ENCODE data around the gene AIG1.
A peak's percentile ranks its signal among the peaks of the same experiment; 100 is the strongest.
"Not testable (repeated sequence)": the region's sequence is repeated elsewhere in the genome, so short reads cannot be mapped to it uniquely, and the experiment has no call there.

AIG1 gene

DNA sequence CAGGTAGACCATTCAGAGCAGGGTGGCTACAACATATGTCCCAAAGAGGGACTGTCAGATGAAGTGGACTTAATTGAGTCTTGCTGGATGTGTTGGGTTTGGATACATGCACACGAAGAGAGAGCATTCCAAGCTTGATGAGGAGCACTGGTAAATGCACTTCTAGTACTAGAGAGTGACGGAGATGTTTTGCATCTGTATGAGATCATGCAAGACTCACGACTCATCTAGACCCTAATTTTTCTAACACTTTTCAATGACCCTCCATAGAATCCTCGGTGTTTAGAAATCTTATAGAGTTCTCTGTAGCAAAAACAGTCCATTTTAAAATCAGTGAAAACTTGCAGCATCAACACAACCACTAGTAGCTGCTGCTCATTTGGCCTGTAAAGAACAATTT is 4.8 kb upstream of the AIG1 start:
- no peak for DNase-seq

DNA sequence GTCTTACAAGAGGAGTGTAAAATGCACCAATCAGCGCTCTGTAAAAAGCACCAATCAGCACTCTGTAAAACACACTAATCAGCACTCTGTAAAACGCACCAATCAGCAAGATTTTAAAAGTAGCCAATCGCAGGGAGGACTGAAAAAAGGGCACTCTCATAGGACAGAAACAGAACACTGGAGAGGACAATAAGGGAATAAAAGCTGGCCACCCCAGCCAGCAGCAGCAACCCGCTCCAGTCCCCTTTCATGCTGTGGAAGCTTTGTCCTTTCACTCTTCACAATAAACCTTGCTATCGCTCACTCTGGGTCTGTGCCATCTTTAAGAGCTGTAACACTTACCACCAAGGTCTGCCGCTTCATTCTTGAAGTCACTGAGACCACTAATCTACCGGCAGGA is 1.7 kb upstream of the AIG1 start:
- DNase-seq, result peak in 12 of 56 donors; percentile 2 to 37 (median 14)

DNA sequence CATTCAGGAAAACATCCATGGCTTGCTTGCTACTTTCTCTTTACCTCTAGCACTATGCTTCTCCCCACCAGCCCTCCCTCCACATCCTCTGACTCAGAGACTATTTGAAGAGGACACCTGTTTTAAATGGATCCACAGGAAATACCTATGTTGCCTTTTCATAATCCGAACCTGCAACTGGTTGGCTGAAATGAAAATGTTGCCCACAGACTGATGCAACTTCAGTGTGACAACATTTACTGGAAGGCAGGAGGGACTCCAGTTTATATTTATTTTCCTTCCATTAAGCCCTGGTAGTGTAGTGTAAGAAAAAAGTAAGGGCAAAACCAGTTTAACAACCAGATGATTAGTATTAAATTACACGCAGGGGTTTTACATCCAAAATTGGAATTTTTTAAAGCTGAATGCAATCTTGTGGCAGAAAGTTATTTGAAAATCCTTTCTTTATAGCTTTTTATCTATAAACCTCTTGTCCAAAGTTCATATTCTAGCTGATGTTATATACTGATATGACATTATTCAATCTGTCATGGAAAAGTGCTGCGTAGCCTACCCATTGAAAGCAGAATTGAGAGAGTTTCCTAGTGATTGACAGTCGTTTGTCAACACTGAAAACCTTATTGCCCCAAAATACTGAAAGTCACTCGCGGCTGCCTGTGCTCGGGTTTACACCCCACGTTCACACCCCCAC is 881 bp upstream of the AIG1 start:
- peak in 3 of 56 donors; percentile 1 to 23 (median 5) for DNase-seq

DNA sequence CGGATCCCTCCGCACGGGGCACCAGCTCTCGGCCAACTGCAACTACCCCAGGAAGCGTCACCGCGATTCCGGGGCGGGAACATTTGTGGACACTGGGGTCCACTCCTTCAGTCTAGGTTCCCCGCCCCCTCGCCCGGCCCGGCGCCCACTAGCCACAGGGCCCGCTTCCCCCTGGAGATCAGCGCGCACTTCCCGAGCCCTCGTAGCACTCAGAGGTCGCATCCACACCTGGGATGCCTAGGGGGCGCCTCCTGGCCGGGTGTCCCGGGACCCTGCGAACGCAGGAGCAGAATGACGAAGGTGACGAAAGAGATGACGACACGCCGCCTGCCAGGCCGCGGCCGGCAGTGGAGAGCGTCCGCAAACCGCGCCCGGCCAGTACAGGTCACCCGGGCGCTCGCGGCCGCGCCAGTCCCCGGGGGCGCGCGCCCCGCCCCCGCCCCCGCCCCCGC is 309 bp upstream of the AIG1 start:
- DNase-seq, result peak in 55 of 56 donors; percentile 29 to 90 (median 76)

DNA sequence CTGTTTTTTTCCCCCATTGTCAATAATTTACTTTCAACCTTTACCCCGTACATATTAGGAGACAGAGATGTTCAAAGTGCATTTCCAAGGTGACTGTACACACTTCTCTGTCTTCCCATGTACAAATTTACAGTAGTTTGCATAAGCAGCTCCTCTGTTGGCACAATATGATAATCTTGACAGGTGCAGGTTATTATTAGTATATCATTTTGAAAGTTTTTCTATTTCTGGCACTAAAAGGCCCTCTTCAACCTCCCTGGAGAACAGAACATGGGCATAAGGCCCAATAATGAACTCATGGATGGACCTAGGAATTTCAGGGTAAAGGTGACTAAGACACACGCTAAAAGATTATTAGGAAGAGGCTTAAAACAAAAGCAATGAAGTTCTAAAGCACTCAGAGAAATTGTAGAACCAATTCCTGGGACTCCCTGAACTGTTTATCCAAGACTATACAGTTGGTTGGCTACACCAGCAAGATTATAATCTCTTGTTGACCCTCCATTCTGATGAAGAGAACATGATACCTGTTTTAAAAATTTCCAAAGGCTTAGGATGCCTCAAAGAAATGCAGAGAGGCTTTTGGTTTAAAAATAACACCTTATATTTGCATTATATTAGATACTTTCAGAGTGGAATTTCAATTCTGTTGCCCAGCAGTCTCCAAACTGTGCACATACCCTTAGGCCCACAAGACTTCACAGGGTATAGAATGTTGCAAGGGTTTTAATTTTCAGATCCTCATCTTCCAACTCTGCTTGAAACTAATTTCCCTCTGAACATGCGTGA is 1.1 kb downstream of the AIG1 start:
- no peak for DNase-seq

DNA sequence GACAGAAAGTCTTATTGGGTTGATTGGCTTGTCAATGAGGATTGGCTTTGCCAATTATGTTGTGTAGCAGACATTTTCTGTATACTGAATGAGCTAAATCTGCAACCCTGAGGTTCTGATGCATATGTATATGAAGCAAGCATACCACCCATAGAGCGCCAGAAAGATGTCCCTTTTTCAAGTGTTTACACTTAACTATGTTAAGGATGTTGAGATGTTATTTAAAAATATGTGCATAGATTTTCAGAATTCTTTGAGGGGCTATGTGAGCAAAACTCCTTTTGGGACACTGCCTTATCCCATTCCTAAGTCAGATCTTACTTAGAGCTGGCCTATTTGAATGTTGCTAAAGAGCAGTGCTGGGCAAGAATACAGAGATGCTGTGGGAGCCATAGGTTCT is 1.9 kb downstream of the AIG1 start:
- no peak for DNase-seq

DNA sequence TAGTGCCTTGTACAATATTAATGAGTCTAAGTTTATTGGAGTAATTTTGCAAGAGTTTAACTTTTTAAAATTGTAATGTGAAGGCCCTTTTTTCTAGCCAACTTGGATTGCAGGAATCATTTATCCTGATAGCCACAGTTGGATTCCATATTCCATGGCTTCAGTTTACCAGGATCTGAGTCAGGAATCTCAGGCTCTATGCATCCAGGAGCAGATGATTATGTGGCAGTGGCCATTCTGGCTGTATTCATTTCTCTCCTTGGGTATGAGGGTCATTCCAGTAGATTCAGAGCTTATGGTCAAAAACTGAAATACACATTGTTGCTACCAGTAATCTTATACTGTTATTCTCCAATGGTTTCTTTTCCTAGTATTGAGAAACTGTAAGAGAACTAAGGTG is 2.9 kb downstream of the AIG1 start:
- DNase-seq, result no peak

DNA sequence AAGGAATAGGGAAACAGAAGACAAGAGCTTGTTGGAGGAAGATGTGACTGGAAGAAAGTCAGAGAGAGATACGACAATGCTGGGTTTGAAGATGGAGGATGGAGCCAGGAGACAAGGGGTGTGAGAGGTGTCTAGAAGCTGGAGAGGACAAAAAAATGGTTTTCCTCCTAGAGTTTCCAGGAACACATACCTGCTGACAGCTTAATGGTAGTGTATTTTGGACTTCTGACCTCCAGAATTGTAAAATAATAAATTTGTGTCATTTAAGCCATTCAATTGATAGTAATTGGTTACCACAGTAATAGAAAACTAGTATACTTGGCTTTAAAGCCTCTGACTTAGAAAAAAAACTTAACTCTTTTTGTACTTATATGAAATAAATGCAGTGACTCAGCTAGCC is 3.6 kb downstream of the AIG1 start:
- no peak for DNase-seq

DNA sequence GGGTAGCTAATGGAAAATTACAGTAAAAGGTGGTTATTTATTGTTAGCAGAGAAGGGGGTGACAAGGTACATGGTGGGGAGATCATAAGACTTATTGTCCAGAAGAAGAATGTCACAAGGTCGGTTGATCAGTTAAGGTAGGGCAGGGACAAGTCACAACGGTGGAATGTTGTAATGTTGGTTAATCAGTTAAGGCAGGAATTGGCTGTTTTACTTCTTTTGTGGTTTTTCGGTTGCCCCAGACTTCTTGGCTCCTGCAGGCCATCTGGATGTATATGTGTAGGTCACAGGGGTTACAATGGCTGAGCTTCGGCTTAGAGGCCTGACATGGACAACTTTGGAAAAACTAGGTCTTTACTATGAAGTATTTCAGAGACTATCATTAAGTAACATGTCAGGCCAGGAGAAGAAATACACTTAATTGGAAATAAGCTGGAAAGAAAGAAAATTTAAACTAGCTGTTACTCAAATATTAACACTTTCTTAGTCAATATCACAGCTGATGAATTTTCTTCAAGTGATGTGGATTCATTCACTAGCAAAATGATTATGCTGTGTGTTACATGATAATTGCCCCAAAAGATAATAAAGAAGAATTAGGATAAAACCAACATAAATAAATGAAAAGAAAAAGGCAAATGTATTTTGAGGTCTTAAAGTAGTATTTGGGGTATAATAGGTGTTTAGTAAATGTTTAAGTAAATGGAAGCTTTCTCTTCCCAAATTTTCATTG is 4.4 kb downstream of the AIG1 start:
- no peak for DNase-seq

DNA sequence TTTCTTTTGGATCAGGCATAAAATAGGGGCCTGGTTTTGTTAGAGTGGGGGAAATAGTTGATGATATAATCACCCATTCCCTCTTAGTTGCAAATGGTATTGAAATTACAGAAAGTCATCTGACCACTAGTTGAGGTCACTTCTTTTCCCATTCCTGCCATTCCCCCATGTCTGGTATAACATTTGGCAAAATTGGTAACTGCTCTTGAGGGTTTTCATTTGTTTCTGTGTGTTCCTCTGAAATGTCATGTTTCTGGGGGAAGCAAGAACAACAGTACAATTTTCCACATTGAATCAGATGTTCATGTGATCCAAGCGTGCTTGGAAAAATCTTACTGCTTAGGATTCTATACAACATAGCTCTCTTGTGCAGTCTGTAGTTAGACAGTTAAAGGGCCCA is 7.3 kb downstream of the AIG1 start:
- DNase-seq, result no peak

DNA sequence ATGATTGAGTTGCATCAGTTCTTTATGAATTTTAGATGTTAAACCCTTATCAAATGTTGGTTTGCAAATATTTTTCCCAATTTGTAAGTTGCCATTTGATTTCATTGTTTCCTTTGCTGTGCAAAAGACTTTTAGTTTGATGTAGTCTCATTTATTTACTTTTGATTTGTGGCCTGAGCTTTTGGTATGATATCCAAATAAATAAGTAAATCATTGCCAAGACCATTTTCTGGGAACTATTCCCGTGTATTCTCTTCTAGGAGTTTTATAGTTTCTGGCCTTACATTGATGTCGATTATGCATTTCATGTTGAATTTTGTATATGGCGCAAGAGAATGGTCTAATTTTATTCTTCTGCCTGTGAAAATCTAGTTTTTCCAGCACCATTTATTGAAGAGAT is 13.4 kb downstream of the AIG1 start:
- DNase-seq, result no peak

DNA sequence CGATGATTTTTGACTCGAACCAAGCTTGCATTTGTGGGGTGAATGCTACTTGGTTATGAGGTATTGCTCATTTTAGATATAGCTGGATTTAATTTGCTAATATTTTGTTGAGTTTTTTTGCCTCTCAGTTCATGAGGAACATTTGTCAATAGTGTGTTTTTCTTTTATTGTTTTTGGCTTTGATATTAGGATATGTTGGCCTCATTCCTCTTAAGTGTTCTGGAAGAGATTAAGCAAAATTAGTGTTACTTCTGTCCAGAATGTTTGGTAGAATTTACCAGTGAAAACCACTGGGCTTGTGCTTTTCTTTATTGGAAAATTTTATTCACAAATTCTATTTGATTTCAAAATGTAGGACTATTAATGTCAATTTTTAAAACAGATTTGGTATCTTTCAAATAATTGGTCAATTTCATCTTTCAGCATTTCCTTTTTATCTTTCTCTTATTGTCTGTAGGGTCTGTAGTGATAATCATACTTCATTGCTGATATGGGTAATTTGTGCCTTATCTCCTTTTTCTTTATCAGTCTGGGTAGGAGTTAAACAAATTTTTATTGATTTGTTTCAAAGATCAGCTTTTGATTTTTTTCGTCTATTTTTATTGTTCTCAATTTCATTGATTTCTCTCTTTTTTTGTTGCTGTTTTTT is 14.1 kb downstream of the AIG1 start:
- no peak for DNase-seq

DNA sequence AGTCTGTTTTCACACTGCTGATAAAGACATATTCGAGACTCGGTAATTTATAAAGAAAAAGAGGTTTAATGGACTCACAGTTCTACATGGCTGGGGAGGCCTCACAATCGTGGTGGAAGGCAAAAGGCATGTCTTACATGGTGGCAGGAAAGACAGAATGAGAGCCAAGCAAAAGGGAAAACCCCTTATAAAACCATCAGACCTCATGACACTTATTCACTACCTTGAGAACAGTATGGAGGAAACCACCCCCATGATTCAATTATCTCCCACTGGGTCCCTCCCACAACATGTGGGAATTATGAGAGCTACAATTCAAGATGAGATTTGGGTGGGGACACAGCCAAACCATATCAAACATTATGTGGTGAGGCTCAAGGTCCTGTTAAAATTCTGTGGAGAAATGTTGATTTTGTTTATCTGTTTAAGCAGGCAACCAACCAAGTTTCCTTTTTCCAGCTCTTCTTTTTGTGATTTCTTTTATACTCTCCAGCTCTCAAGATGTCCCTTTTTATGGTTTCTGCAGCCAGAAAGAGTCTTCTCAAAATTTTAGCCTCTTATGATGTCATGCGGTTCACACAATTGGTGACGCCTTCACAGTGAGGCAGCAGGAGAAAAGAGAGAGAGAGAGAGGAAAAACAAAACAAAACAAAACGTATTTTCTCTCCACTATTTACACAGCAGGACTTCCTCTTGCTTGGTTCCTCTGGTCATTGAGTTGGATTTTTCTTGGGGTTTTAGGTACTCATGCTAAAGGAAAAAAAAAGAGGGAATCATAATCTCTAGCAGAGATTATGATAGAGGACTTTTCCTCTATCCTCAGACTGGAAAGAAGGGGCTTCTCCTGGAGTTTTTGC is 18.0 kb downstream of the AIG1 start:
- no peak for DNase-seq

DNA sequence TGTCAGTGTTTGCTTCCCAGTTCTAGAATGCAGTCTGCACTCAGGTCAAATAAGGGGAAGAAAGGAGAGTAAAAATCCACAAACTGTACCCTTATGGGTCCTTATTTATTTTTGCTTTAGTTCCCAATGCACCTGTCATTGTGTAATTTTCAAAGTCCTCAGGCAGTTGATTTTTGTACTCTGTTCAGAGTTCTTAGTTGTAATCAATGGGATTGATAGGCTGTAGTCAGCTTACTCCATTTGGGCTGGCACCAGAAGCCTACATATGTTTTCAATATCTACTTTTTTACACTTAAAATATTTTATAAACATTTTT is 18.6 kb downstream of the AIG1 start:
- DNase-seq, result no peak

DNA sequence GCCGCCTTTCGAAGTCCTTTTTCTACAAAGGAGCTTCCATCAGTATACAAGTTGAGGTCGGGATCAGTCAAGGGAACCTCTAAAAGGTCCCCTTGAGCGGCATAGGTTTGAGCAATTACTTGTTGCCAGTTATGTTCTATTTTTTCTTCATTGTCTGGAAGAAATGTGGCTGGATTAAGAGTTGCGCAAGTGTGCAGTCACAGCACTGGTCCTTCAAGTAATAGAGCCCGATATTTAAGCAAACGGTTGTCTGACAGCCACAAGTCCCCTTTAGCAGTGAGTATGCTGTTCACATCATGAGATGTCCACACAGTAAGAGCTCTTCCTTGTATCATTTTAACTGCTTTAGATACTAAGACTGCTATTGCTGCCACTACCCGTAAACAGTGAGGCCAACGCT is 21.6 kb downstream of the AIG1 start:
- not testable (repeated sequence) for DNase-seq

DNA sequence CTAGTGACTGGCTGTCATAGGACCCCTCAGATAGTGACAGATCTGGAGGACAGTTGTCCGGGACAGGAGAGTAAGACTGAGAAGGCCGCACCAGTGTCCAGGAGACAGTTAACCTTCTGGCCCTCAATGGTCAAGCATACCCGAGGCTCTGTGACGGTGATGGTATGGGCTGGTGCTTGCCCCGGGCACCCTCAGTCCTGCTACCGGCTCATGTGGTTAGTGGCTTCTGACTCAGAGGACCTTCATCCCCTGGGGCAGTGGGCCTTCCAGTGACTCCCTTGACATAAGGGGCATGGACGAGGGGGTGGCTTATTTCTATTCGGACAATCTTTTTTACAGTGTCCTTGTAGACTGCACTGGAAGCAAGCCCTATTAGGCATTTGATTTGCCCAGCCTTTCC is 23.3 kb downstream of the AIG1 start:
- DNase-seq, result not testable (repeated sequence)

DNA sequence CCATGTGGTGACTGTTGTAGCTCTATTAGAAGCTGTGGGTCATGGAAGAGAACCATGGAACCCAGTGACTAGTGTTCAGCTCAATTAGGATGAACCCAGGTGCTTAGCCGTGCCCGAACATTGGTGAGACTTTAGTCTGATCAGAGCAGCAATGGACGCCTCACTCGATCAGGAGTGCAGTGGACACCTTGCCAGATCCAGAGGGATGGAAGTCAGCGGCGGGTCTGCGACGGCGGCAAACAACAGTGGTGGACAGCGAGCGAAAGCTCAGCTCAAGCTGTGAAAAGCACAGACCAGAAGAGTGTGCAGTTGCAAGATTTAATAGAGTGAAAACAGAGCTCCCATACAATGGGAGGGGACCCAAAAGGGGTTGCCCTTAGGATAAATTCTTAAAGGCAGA is 26.6 kb downstream of the AIG1 start:
- DNase-seq, result not testable (repeated sequence)

DNA sequence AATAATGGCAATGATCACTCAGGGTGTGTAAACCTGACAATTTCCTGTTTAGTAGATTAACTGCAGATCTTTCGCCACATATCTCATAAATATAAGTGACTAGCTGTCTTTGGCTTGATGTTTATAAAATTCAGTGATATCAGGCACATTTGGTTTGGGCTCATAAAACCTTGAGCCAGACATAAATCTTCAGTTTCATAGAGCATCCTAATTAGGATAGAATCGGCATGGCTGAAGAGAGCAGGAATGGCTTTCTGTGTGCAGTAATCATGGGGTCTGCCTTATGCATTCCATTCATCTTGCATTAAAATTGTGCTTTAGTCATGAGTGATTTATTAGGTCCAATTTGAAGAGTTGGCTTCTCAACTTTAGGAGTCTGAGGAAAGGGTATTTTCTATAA is 27.2 kb downstream of the AIG1 start:
- DNase-seq, result no peak

DNA sequence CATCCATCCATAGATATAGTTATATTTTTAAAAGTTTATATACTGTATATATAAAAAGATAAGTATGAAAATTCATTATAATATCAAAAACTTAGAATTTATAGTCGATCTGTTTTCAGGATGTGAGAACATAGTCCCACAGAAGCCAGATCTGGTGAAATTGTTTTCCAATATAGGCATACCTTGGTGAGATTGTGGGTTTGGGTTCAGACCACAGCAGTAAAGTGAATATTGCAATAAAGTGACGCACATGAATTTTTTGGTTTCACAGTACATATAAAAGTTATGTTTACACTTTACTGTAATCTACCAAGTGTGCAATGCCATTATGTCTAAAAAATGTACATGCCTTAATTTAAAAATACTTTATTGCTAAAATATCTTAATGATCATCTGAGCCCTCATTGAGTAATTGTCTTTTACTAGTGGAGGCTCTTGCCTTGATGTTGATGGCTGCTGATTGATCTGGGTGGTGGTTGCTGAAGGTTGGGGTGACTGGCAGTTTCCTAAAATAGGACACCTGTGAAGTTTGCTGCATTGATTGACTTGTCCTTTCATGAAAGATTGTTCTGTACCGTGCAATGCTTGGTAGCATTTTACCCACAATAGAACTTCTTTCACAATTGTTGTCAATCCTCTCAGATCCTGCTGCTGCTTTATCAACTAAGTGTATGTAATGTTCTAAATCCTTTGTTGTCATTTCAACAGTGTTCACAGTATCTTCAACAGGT is 29.8 kb downstream of the AIG1 start:
- no peak for DNase-seq

DNA sequence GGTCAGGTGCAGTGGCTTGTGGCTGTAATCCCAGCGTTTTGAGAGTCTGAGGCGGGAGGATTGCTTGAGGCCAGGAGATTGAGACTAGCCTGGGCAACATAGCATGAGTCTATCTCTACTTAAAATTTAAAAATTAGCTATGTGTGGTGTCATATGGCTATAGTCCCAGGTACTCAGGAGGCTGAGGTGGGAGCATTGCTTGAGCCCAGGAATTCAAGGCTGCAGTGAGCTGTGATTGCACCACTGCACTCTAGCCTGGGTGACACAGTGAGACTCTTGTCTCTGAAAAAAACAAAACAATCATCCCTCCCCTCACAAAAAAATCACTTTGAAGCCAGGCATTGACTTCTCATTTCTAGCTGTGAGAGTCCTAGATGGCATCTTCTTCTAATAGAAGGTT is 32.1 kb downstream of the AIG1 start:
- no peak for DNase-seq
